Activated T-helper 1 cell treated with Interleukin-2 at 50 U/mL for 16 hours (primary cell): ENCODE results near the gene APC2.

ENCODE experiments used
- DNase-seq: peaks from one replicate; pipeline ENCODE4 v3.0.0-alpha.2; 2020; ENCODE audit warnings: low read depth

APC2 gene

GRCh38 chr19:1478934-1479707 is 29.2 kb downstream of the APC2 start, which contains the start of gene C19orf25:
Gene C19orf25, minus strand, starts transcription at chr19:1479215. Its CDS starts 312 bp downstream, at chr19:1478903.
- DNase-seq, result peak; percentile 86

- no peak for DNase-seq
Measured at GRCh38 chr19:1481224-1481892, 31.4 kb downstream of the APC2 start.

GRCh38 chr19:1481893-1482360 is 32.0 kb downstream of the APC2 start:
- no peak for DNase-seq

GRCh38 chr19:1482361-1483130 is 32.6 kb downstream of the APC2 start:
- DNase-seq, result no peak

- no peak for DNase-seq
Measured at GRCh38 chr19:1483131-1483978, 33.4 kb downstream of the APC2 start.

- DNase-seq, result no peak
Measured at GRCh38 chr19:1483979-1484428, 34.1 kb downstream of the APC2 start.

GRCh38 chr19:1486720-1487575 is 37.0 kb downstream of the APC2 start:
- DNase-seq, result no peak

- DNase-seq, result no peak
Measured at GRCh38 chr19:1487576-1488281, 37.8 kb downstream of the APC2 start.

- DNase-seq, result no peak
Measured at GRCh38 chr19:1488282-1488601, 38.3 kb downstream of the APC2 start.

- no peak for DNase-seq
Measured at GRCh38 chr19:1489463-1490310, 39.8 kb downstream of the APC2 start.

GRCh38 chr19:1490311-1491113 is 40.6 kb downstream of the APC2 start, which contains the start of gene PCSK4:
Gene PCSK4, minus strand, starts transcription at chr19:1490350. Its CDS starts 4 bp downstream, at chr19:1490346.
- peak; percentile 96 for DNase-seq

GRCh38 chr19:1491114-1491848 is 41.4 kb downstream of the APC2 start, which contains the start of gene REEP6:
Gene REEP6, plus strand, starts transcription at chr19:1491181. Its CDS starts 89 bp downstream, at chr19:1491270.
- DNase-seq, result no peak

- no peak for DNase-seq
Measured at GRCh38 chr19:1491849-1492170, 41.9 kb downstream of the APC2 start.

- DNase-seq, result no peak
Measured at GRCh38 chr19:1492474-1493006, 42.6 kb downstream of the APC2 start.

- DNase-seq, result no peak
Measured at GRCh38 chr19:1494115-1494815, 44.3 kb downstream of the APC2 start.

GRCh38 chr19:1495051-1495798 is 45.3 kb downstream of the APC2 start:
- no peak for DNase-seq
